BE2C (cell line): ENCODE measurements around the gene AQP12B.
"Not testable (repeated sequence)": the region's sequence is repeated elsewhere in the genome, so short reads cannot be mapped to it uniquely, and the experiment has no call there.

Experiments
- DNase-seq: peaks from one replicate; pipeline ENCODE4 v3.0.0-alpha.2; 2020
- H3K27me3 ChIP-seq: fragments of 250-450 bp; sonication (Bioruptor Pico); 2 replicates; pipeline ENCODE4 v1.5.1; 2020; ENCODE audit warnings: mild to moderate bottlenecking
- H3K36me3 ChIP-seq: fragments of 250-450 bp; sonication (Bioruptor Pico); 2 replicates; pipeline ENCODE4 v1.5.1; 2020; ENCODE audit warnings: mild to moderate bottlenecking
- H3K4me1 ChIP-seq: fragments of 250-450 bp; sonication (Bioruptor Pico); 2 replicates; pipeline ENCODE4 v1.5.1; 2020
- H3K4me3 ChIP-seq: 2 replicates; pipeline ENCODE4 v1.5.1; 2011; ENCODE audit warnings: low read depth, low read length
- H3K9me3 ChIP-seq: fragments of 250-450 bp; sonication (Bioruptor Pico); 2 replicates; pipeline ENCODE4 v1.5.1; 2020
- CTCF ChIP-seq: IDR thresholded peaks from 2 replicates; pipeline ENCODE4 v1.5.1; 2012; ENCODE audit warnings: mild to moderate bottlenecking, low read depth, low read length

Gene AQP12B

GRCh38 chr2:240703417-240704341, 21.0 kb upstream of the AQP12B start:
- DNase-seq, result no peak
- no peaks in the 10 kb centered on the region for H3K4me1 ChIP-seq
- TF ChIP-seq CTCF, result no peak
- no peaks in the 10 kb centered on the region for H3K27me3 ChIP-seq
- H3K4me3 ChIP-seq, result no peak overlapping the region
- no peaks in the 10 kb centered on the region for H3K9me3 ChIP-seq
- H3K36me3 ChIP-seq, result no peaks in the 10 kb centered on the region

GRCh38 chr2:240702640-240703011, 19.9 kb upstream of the AQP12B start:
- Histone ChIP-seq H3K27me3 (no peaks in the 10 kb centered on the region), H3K4me1 (no peaks in the 10 kb centered on the region), H3K4me3 (no peak overlapping the region), H3K9me3 (no peaks in the 10 kb centered on the region), H3K36me3 (no peaks in the 10 kb centered on the region)
- no peak for TF ChIP-seq CTCF
- no peak for DNase-seq

- Histone ChIP-seq H3K27me3 (no peaks in the 10 kb centered on the region), H3K4me3 (no peak overlapping the region), H3K4me1 (no peaks in the 10 kb centered on the region), H3K9me3 (no peaks in the 10 kb centered on the region), H3K36me3 (no peaks in the 10 kb centered on the region)
- no peak for TF ChIP-seq CTCF
- no peak for DNase-seq
These were observed 19.3 kb upstream of the AQP12B start for GRCh38 chr2:240701736-240702639.

- DNase-seq, result peak; percentile 13
- H3K27me3 ChIP-seq, result no peaks in the 10 kb centered on the region
These were observed 18.5 kb upstream of the AQP12B start for GRCh38 chr2:240701091-240701735.

GRCh38 chr2:240700616-240701015, 17.9 kb upstream of the AQP12B start:
- H3K4me1 ChIP-seq, H3K36me3 ChIP-seq, H3K27me3 ChIP-seq, DNase-seq, H3K9me3 ChIP-seq, H3K4me3 ChIP-seq: not testable (repeated sequence)

More at GRCh38 chr2:240701091-240701735, 18.5 kb upstream of the AQP12B start:
- H3K36me3 ChIP-seq, result no peaks in the 10 kb centered on the region
- no peaks in the 10 kb centered on the region for H3K9me3 ChIP-seq
- no peak for TF ChIP-seq CTCF
- no peak overlapping the region for H3K4me3 ChIP-seq
- no peaks in the 10 kb centered on the region for H3K4me1 ChIP-seq

- H3K9me3 ChIP-seq, H3K27me3 ChIP-seq, H3K4me1 ChIP-seq, H3K36me3 ChIP-seq: not testable (repeated sequence)
- DNase-seq, result peak; percentile 69
- peak overlapping the region; percentile 29; the same call in 1 of the 2 replicates for H3K4me3 ChIP-seq
These were observed 17.1 kb upstream of the AQP12B start for GRCh38 chr2:240699835-240700234.

GRCh38 chr2:240698852-240699561, 16.3 kb upstream of the AQP12B start:
- not testable (repeated sequence) for H3K36me3 ChIP-seq, H3K4me1 ChIP-seq, DNase-seq, H3K9me3 ChIP-seq, H3K4me3 ChIP-seq, H3K27me3 ChIP-seq

GRCh38 chr2:240696469-240696868, 13.8 kb upstream of the AQP12B start:
- not testable (repeated sequence) for DNase-seq, H3K27me3 ChIP-seq, H3K9me3 ChIP-seq, H3K4me1 ChIP-seq, H3K4me3 ChIP-seq, H3K36me3 ChIP-seq

- H3K4me3 ChIP-seq, H3K9me3 ChIP-seq, H3K36me3 ChIP-seq, H3K4me1 ChIP-seq, DNase-seq, H3K27me3 ChIP-seq: not testable (repeated sequence)
These were observed 12.9 kb upstream of the AQP12B start for GRCh38 chr2:240695593-240695992.

- not testable (repeated sequence) for DNase-seq, H3K27me3 ChIP-seq, H3K36me3 ChIP-seq, H3K9me3 ChIP-seq, H3K4me1 ChIP-seq, H3K4me3 ChIP-seq
These were observed 11.6 kb upstream of the AQP12B start for GRCh38 chr2:240694304-240694703.
